HFFc6 (cell line): ENCODE results near the gene PRKG1. TPM values are rescaled to one million over a fixed set of nuclear protein-coding genes. Genes with fewer than 3 reads are reported as not detected.
A peak's percentile ranks its signal among the peaks of the same experiment; 100 is the strongest.

Source experiments
- DNase-seq: peaks from one replicate; pipeline ENCODE4 v3.0.0-alpha.2; 2018
- H3K27ac Mint-ChIP-seq: 2 replicates; pipeline ENCODE4 v1.8.0; 2020; ENCODE audit warnings: mild to moderate bottlenecking, mixed read lengths
- H3K27me3 Mint-ChIP-seq: 2 replicates; pipeline ENCODE4 v1.8.0; 2021; ENCODE audit warnings: mild to moderate bottlenecking, moderate library complexity, mixed read lengths; ENCODE audit not compliant: insufficient read depth
- H3K36me3 Mint-ChIP-seq: 2 replicates; pipeline ENCODE4 v1.8.0; 2021; ENCODE audit warnings: low read depth, mixed read lengths
- H3K4me1 Mint-ChIP-seq: 2 replicates; pipeline ENCODE4 v1.8.0; 2020; ENCODE audit warnings: low read depth, mixed read lengths
- H3K4me3 Mint-ChIP-seq: 2 replicates; pipeline ENCODE4 v1.8.0; 2020; ENCODE audit warnings: mild to moderate bottlenecking, moderate library complexity, mixed read lengths
- H3K9me3 Mint-ChIP-seq: 2 replicates; pipeline ENCODE4 v1.8.0; 2020; ENCODE audit warnings: mild to moderate bottlenecking, mixed read lengths
- CTCF ChIP-seq: fragments of 200-600 bp; sonication (generic); IDR thresholded peaks from 2 replicates; pipeline ENCODE4 v1.5.0; 2021; ENCODE audit warnings: antibody characterized with exemption, mild to moderate bottlenecking
- total RNA-seq, 6 experiments: library from RNA; stranded (reverse); fragmentation: NEBNext Ultra II Directional; extraction: Animal tissue kit (Norgen Biotek cat#: 25700); gene quantifications; 2 replicates in 1 of 6; 3 replicates in 5 of 6; pipeline ENCODE4 v1.2.3, GENCODE V29; 2021

The PRKG1 gene
- total RNA-seq, 6 experiments from 2014 or later = 9.3 to 10.1 (median 9.8) TPM

GRCh38 chr10:52121688-52122087, 1047.4 kb downstream of the PRKG1 start:
- Mint-ChIP-seq H3K27me3 (no peaks in the 10 kb centered on the region; the same call in none of the 2 replicates), H3K9me3 (no peaks in the 10 kb centered on the region), H3K4me3 (no peak overlapping the region; the same call in 1 of the 2 replicates), H3K27ac (peak overlapping the region; percentile 2; the same call in 1 of the 2 replicates), H3K36me3 (no peaks in the 10 kb centered on the region), H3K4me1 (peaks cover 11% of the 10 kb centered on the region; the same call in 1 of the 2 replicates)
- no peak for DNase-seq
- no peak for TF ChIP-seq CTCF

GRCh38 chr10:52128056-52128683, 1053.9 kb downstream of the PRKG1 start:
- Mint-ChIP-seq H3K36me3 (no peaks in the 10 kb centered on the region), H3K9me3 (no peaks in the 10 kb centered on the region), H3K4me1 (peaks cover under 1% of the 10 kb centered on the region; the same call in 1 of the 2 replicates), H3K4me3 (no peak overlapping the region), H3K27ac (no peak overlapping the region), H3K27me3 (no peaks in the 10 kb centered on the region; the same call in none of the 2 replicates)
- no peak for DNase-seq
- TF ChIP-seq CTCF = no peak

GRCh38 chr10:52129410-52130178, 1055.3 kb downstream of the PRKG1 start:
- no peak overlapping the region for H3K27ac Mint-ChIP-seq
- no peak for TF ChIP-seq CTCF
- H3K27me3 Mint-ChIP-seq = no peaks in the 10 kb centered on the region; the same call in none of the 2 replicates

GRCh38 chr10:52135101-52135500, 1060.8 kb downstream of the PRKG1 start:
- H3K4me3 Mint-ChIP-seq = no peak overlapping the region
- peaks cover under 1% of the 10 kb centered on the region for H3K27me3 Mint-ChIP-seq
- no peaks in the 10 kb centered on the region for H3K36me3 Mint-ChIP-seq
- no peaks in the 10 kb centered on the region for H3K9me3 Mint-ChIP-seq
- peaks cover 6% of the 10 kb centered on the region; the same call in 1 of the 2 replicates for H3K4me1 Mint-ChIP-seq
- H3K27ac Mint-ChIP-seq = no peak overlapping the region
- DNase-seq = no peak
- TF ChIP-seq CTCF = no peak

More at GRCh38 chr10:52129410-52130178, 1055.3 kb downstream of the PRKG1 start:
- Mint-ChIP-seq H3K9me3 (no peaks in the 10 kb centered on the region), H3K36me3 (no peaks in the 10 kb centered on the region), H3K4me1 (peaks cover 6% of the 10 kb centered on the region; the same call in 1 of the 2 replicates), H3K4me3 (no peak overlapping the region)
- DNase-seq = no peak

- Mint-ChIP-seq H3K36me3 (no peaks in the 10 kb centered on the region), H3K4me3 (no peak overlapping the region), H3K27me3 (peaks cover 6% of the 10 kb centered on the region; the same call in 1 of the 2 replicates), H3K27ac (no peak overlapping the region), H3K9me3 (no peaks in the 10 kb centered on the region), H3K4me1 (peaks cover 6% of the 10 kb centered on the region; the same call in 1 of the 2 replicates)
- TF ChIP-seq CTCF = no peak
- DNase-seq = no peak
Observed at GRCh38 chr10:52136921-52137320, 1062.6 kb downstream of the PRKG1 start.
